ENCODE results near the gene ADAMTS7.

- no peak for TF ChIP-seq CREB5 (CRISPR knock-in tag; IDR thresholded peaks at IDR 0.05; ENCODE audit: low read depth)
- no peak for TF ChIP-seq ESRRG (CRISPR knock-in tag; IDR thresholded peaks at IDR 0.05)
- no peak for TF ChIP-seq ISL1 (CRISPR knock-in tag; IDR thresholded peaks at IDR 0.05)
Observed at GRCh38 chr15:78790027-78790426, 21.2 kb downstream of the ADAMTS7 start.

All from SK-N-SH treated with all-trans-retinoic acid at 6 μM for 48 hours (cell line).